Medulla oblongata (tissue), 1 donor: ENCODE data around the gene TKT.

ENCODE experiments used
- DNase-seq: peaks from one replicate; pipeline ENCODE4 v3.0.0-alpha.2; 2015; ENCODE audit errors: extremely low spot score

The TKT gene

GRCh38 chr3:53198256-53198977 is 57.4 kb downstream of the TKT start:
- no peak for DNase-seq

- DNase-seq = peak; percentile 37
Observed at GRCh38 chr3:53196575-53197407, 59.0 kb downstream of the TKT start.

GRCh38 chr3:53195602-53196574 is 59.9 kb downstream of the TKT start:
- peak; percentile 45 for DNase-seq

GRCh38 chr3:53195066-53195450 is 60.8 kb downstream of the TKT start:
- no peak for DNase-seq

- DNase-seq = no peak
Observed at GRCh38 chr3:53194210-53195065, 61.4 kb downstream of the TKT start.

- DNase-seq = peak; percentile 18
Observed at GRCh38 chr3:53193466-53194209, 62.2 kb downstream of the TKT start.

GRCh38 chr3:53192608-53193007 is 63.2 kb downstream of the TKT start:
- no peak for DNase-seq

- no peak for DNase-seq
Observed at GRCh38 chr3:53191836-53192480, 63.9 kb downstream of the TKT start.

GRCh38 chr3:53190659-53191058 is 65.2 kb downstream of the TKT start:
- no peak for DNase-seq

GRCh38 chr3:53189276-53189675 is 66.5 kb downstream of the TKT start:
- no peak for DNase-seq

- no peak for DNase-seq
Observed at GRCh38 chr3:53188720-53189119, 67.1 kb downstream of the TKT start.

- DNase-seq = no peak
Observed at GRCh38 chr3:53188136-53188685, 67.6 kb downstream of the TKT start.

- no peak for DNase-seq
Observed at GRCh38 chr3:53187430-53187829, 68.4 kb downstream of the TKT start.

GRCh38 chr3:53186726-53187125 is 69.1 kb downstream of the TKT start:
- no peak for DNase-seq

- DNase-seq = no peak
Observed at GRCh38 chr3:53185761-53186465, 69.9 kb downstream of the TKT start.

- DNase-seq = no peak
Observed at GRCh38 chr3:53184701-53185100, 71.1 kb downstream of the TKT start.

GRCh38 chr3:53183514-53183913 is 72.3 kb downstream of the TKT start:
- no peak for DNase-seq

- no peak for DNase-seq
Observed at GRCh38 chr3:53182764-53183355, 73.0 kb downstream of the TKT start.
